GM18508 (cell line): ENCODE data around the gene ERP44.
A peak's percentile ranks its signal among the peaks of the same experiment; 100 is the strongest.
"Not testable (repeated sequence)": the region's sequence is repeated elsewhere in the genome, so short reads cannot be mapped to it uniquely, and the experiment has no call there.

Source experiments
- ATAC-seq: cut with Tn5 transposase; IDR thresholded peaks from one replicate; pipeline ENCODE4 v1.9.1; 2021; ENCODE audit warnings: moderate number of reproducible peaks; ENCODE audit not compliant: insufficient read depth, unreplicated experiment

ERP44 gene

DNA sequence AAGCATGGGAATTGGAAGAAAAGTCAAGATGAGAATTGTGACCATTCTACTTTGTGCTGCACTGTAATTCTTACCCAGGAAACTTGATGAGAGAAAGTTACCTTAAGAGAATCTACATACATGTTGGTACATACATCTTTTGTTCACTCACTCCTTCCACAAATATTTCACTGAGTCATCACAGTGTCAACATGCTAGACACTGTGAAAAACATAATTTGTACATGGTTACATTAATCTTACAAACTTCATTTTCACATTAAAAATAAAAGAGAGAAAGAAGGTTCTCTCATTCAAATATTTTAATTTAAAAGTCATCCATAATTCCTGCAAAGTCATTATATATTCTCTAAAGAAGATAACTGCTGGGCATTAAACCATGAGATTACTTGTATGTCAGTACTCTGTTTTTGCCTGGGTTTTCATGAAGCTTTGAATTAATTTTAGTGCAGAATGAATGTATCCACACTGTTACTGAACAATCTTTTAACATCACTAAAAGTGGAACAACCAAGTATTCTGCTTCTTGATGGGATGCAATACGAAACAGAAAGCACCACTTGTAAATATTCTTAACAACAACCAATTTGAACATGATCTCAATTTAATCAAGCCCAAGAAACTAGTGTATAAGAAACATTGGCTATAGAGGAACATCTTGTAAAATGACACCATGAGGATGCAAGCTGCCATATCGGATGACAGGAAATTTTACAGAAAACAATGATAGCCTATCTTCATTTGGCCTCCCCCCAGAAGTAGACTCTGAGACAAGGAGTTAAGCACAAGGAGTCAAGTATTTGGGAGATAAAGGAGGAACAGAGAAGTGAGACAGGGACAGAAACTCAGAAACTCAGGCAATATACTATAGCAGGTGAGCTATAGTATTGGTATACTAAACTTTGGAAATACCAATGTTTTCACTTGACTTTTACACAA lies 28.4 kb downstream of the ERP44 start:
- no peak for ATAC-seq

DNA sequence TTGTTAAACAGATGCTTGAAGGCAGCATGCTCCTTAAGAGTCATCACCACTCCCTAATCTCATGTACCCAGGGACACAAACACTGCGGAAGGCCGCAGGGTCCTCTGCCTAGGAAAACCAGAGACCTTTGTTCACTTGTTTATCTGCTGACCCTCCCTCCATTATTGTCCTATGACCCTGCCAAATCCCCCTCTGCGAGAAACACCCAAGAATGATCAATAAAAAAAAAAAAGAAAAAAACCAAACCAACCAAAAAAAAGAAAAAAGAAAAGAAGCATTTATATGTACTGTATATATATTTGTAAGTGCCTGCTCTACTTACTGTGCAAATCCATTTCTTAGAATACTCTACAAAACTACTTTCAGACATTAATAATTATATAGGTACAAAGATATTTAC lies 29.7 kb downstream of the ERP44 start:
- not testable (repeated sequence) for ATAC-seq

DNA sequence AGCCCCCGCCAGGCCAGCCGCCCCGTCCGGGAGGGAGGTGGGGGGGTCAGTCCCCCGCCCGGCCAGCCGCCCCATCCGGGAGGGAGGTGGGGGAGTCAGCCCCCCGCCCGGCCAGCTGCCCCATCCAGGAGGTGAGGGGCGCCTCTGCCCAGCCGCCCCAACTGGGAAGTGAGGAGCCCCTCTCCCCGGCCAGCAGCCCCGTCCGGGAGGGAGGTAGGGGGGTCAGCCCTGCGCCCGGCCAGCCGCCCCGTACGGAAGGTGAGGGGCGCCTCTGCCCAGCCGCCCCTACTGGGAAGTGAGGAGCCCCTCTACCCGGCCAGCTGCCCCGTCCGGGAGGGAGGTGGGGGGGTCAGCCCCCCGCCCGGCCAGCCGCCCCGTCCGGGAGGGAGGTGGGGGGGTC lies 30.8 kb downstream of the ERP44 start:
- not testable (repeated sequence) for ATAC-seq

DNA sequence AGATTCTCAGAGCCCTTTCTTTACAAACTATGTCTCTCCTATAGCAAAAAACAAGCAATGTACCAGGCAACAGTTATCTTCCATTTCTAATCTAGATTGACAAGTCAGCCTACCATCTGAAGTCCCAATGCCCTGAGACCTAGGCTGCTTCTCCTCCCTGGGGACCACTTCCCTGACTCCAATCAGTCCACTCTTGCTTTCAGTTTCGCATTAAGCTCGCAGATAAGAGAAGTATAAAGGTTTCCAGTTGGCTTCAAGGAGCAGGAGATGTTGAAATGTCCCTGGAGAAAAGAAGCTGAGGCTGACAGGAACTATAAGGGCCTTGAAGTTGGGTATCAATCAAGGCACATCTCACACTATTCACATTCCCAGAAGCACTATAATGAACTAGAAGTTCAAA lies 32.3 kb downstream of the ERP44 start:
- no peak for ATAC-seq

DNA sequence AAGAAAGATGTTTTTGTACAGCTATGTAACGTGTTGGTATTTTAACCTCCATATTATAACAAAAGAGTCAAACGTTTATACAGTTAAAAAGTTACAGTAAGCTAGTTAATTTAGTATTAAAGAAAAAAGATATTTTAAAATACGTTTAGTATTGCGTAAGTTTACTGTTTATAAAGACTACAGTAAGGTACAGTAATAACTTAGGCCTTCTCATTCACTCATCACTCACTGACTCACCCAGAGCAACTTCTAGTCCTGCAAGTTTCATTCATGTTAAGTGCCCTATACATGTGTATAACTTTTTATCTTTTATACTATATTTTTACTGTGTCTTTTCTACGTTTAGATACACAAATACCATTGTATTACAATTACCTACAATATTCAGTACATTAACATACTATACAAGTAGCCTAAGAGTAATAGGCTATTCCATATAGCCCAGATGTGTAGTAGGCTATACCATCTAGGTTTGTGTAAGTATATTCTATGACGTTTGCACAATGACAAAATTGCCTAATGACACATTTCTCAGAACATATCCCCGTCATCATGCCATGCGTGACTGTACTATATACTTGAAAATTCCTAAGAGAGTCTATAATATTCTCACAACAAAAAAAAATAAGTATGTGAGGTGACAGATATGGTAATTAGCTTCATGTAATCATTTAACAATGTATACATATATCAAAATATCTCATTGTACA lies 33.8 kb downstream of the ERP44 start:
- no peak for ATAC-seq

DNA sequence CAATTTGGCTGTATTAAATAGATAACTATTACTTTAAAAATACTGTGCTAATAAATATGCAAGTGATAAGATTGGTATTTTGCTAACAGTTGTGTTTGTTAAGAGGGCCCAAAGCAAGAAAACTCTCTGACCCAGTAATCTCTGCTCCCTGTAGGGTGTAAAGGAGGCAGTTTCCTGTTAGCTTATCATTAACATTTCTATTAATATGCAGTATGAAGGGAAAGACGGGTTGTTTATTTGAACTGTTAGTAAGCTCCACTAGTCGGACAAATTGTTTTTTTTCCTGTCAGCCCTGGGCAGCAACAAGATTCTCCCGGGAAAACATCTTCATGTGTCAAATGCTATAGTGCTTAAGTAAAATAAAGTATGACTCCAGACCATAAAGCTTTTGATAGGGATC lies 35.6 kb downstream of the ERP44 start:
- ATAC-seq: no peak

DNA sequence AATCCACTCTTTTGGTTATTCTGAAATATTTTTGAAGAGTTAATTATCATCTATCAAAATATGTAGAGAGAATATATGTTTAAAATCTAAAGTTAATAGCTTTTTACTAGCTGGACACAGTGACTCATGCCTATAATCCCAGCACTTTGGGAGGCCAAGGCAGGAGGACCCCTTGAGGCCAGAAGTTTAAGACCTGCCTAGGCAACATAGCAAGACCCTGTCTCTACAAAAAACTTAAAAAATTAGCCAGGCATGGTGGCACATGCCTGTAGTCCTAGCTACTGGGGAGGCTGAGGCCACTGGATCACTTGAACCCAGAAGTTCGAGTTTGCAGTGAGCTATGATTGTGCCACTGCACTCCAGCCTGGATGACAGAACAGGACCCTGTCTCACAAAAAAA lies 36.1 kb downstream of the ERP44 start:
- ATAC-seq: not testable (repeated sequence)

DNA sequence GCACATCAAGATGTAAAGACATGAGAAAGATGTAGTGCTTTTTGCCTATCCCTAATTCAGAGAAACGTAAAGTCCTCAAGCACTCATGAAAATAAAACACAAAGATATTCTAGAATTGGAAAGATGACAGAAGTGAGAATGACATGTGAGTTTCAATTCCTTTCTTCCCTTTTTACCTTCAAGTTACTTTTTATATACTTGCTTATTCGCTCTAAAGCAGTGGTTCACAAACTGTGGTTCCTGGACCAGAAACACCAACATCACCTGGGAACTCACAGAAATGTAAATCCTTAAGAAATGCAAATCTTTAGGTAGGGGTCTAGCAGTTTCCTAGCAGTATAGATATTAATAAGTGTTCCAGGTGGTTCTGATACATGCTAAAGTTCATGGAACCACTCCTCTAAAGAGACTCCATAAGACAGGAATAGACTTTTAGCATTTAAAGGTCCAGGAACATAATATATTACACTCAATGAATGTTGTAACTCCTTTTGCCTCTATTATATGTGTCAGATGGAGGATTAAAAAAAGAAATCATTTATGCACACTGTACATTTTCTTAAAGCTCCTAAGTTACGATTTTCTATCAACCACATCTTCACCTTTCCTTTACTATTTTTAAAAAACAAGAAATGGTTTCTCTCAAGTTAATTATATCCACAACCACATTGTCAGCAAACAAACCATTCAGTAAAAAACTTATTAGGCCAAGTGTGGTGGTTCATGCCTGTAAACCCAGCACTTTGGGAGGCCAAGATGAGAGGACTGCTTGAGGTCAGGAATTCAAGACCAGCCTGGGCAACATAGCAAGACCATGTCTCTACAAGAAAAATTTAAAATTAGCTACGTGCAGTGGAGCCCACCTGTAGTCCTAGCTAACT lies 39.9 kb downstream of the ERP44 start:
- ATAC-seq: peak; percentile 66

DNA sequence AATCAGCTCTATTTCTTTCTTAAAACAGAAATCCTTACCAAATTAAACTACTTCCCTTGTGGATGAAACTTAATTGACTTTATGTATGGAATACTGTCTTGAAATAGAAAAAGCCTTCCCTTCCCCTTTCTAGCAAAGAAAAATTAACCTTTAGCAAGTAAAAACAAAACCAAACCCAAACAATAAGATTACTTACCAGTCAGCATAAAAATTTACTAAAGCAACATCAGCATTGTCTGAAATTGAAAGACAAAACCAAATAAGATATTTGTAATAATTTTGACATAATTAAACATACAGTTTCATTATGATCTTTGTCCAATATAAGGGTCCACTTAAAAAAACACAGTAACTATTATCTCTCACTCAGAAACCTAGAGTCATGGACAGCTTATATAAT lies 41.2 kb downstream of the ERP44 start:
- ATAC-seq: no peak

DNA sequence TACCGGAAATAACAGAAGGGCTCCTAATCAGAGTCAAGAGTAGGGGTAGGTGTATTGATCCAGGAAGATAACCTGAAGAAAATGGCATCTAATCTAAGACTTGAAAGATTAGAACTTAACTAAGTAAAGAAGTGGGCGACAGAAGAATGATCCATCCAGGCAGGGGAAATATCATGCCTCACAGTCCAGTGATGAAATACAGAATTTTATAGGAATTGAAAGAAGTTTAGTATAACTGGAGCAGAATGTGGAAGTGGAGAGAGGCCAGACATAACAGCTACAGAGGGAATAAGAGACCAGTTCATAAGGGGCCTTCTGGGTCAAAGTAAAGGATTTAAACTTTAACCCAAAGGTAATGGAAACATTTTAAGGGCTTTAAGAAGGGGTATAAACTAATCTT lies 42.2 kb downstream of the ERP44 start:
- ATAC-seq: no peak

DNA sequence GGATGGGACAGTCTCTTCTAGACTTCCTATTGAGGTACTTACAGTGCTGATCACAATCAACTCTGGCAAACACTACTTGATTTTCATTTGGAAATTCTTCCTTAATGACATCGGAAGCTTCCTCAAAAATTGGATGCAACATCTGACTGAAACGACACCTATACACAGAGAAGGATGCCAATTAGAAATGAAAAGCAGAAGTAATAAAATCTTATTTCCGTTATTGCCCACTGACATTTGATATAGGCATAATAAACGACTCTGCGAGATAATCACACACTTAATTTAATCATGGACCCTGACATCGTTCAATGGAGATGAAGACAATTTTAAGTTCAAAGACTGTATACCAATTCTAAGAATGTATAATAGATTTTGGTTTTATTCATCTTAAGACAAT lies 46.4 kb downstream of the ERP44 start:
- ATAC-seq: no peak

DNA sequence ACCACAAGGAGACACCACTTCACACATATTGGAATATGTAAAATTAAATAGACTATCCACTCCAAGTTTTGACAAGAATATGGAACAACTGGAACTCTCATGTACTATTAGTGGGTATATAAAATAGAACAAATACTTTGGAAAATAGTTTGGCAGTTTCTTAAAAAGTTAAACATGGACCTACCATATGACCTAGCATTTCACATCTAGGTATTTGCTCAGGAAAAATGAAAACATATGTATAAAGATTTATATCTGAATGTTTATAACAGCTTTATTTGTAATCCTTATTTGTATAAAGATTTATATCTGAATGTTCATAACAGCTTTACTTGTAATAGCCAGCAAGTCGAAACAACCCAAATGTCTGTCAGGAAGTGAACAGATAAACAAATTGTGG lies 49.2 kb downstream of the ERP44 start:
- no peak for ATAC-seq

DNA sequence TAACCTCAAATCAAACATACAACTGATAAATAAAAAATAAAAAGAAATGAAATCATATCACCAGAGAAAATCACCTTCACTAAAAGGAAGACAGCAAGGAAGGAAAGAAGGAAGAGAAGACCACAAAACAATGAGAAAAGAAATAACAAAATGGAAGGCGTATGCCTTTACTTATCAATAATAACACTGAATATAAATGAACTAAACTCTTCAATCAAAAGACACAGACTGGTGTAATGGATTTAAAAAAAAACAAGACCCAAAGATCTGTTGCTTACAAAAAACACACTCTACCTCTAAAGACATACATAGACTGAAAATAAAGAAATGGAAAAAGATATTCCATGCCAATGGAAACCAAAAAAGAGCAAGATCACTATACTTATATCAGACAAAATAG lies 60.3 kb downstream of the ERP44 start:
- no peak for ATAC-seq

DNA sequence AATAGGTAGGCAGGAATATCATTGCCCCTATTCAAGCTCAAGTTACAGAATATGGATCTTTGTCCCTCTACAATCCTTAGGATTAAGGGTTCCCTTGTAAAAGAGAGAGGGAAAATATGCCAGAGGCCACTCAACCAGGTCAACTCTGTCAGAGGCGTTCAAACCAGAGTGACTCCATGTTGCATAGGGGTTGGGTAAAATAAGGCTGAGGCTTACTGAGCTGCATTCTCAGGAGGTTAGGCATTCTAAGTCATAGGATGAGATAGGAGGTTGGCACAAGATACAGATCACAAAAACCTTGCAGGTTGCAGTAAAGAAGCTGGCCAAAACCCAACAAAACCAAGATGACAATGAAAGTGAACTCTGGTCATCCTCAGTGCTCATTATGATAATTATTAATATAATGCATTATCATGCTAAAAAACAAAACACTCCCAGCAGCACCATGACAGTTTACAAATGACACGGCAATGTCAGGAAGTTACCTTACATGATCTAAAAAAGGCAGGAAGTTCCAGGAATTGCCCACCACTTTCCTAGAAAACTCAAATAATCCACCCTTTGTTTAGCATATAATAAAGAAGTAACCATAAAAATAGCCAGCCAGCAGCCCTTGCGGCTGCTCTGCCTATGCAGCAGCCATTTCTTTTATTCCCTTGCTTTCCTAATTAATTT lies 64.8 kb downstream of the ERP44 start:
- ATAC-seq: no peak

DNA sequence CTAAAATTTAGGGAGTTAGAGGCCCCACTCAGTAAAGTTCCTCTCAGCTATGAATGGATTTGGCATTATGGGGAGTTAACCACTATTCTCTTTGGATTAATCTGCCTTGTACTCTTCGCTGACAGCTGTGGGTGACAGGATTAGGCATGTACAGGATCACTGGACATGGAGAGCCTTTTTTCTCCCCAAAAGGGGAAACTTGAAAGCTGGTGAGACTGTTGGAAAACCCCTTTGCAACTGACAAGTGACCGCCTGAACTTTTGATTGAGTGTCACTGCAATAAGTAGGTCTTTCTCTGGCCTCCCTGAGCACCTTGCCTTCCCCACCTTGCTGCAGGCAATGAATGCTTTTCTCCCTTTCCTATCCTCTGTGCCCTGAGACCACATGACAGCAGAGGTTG lies 68.3 kb downstream of the ERP44 start:
- no peak for ATAC-seq

DNA sequence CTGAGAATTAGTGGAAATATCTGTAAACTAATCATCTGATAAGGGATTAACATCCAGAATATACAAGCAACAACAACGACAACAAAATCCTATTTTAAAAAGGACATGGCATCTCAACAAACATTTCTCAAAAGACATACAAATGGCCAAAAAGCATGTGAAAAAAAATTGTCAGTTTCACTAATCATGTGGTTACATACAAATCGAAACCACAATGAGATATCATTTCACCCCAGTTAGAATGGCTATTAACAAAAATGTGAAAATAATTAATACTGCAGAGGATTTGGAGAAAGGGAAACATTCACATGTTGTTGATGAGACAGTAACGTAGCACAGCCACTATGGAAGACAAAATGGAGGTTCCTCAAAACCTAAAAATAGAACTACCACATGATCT lies 69.5 kb downstream of the ERP44 start:
- no peak for ATAC-seq

DNA sequence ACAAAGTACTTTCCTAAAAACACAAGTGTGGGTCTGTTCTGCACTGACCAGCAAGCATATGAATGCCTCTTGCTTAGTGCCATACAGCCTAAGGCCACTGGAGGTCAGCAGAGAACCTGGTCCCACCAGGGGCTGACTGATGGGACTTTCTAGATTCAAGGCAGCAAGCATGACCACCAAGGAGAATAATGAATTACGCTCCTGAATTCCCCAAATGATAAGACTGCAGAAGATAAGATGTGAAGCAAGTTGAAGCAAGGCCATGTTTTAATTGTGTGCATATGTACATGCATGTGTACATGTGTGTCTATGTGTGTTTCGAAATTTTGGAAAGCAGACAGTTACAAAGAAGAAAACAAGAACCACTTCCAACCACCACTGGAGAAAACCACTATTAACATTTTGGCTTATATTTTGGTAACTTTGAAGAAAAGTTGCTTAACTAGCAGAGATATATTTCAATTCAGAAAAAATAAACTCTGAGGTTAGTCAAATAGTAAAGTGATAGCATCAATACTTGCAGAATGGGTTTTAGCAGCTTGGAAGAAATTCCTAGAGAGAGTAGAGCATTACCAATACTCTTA lies 70.5 kb downstream of the ERP44 start:
- ATAC-seq: peak; percentile 60

DNA sequence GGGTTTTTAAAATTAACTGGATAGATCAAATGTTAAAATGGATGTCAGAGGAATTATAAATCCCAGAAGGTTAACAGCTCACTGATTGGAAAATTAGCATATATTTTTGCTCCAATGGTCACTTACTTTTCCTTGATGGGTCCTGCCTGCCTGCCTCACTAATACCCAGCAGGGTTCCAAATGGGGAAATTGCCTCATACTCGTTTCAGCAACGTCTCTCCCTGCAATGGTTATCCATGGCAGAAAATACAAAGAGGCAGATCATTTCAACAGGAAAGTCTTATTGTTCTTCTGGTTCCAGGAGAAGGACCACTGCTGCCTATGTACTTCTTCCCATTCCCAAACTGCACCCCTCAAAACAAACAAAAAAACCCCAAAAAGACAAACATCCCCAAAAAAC lies 71.3 kb downstream of the ERP44 start:
- no peak for ATAC-seq

DNA sequence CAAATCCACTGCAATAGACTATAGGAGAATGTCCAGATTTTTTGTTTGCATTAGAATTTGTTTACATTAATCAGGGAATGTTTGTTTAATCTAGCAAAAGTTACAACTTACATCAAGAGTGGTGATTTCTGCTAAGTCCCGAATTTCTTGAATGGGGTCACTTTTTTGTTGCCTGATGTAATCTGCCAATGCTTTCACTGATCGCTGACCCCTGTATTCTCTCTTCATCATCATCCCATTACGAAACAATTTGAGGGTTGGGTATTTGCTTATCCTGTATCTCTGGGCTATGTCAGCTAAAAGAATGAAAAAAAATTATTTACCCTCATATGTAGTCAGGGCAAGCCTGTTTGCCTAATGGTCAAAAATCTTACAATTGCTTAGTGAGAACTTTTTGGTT lies 76.9 kb downstream of the ERP44 start:
- ATAC-seq: no peak
